HG03521 (cell line): ENCODE measurements around the gene NEK6.

Source experiments
- ATAC-seq: cut with Tn5 transposase; IDR thresholded peaks from one replicate; pipeline ENCODE4 v1.9.1; 2021; ENCODE audit warnings: mild to moderate bottlenecking, moderate library complexity; ENCODE audit not compliant: unreplicated experiment

NEK6 gene

DNA sequence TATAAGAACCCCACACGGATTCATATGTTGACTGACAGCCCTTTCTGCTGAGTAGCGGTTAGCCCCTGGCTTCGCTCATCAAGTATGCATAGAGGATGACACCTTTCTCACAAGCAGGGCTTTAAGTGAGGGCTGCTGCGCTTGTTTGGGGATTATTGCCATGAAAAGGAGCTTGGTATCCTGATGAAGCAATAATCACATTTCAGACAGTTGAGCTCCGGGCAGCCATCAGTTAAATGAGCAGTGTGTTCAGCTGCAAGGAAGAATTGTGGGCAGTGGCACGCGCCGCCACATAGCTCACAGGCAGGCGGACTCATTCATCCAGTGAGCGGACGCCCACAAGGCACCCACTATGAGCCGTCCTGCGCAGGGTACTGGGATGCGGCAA lies 77.6 kb downstream of the NEK6 start:
- ATAC-seq: no peak

- no peak for ATAC-seq
Observed at GRCh38 chr9:124337562-124337961, 79.8 kb downstream of the NEK6 start.

- no peak for ATAC-seq
Observed at GRCh38 chr9:124339603-124340146, 81.9 kb downstream of the NEK6 start.

- no peak for ATAC-seq
Observed at GRCh38 chr9:124340219-124341069, 82.7 kb downstream of the NEK6 start.

DNA sequence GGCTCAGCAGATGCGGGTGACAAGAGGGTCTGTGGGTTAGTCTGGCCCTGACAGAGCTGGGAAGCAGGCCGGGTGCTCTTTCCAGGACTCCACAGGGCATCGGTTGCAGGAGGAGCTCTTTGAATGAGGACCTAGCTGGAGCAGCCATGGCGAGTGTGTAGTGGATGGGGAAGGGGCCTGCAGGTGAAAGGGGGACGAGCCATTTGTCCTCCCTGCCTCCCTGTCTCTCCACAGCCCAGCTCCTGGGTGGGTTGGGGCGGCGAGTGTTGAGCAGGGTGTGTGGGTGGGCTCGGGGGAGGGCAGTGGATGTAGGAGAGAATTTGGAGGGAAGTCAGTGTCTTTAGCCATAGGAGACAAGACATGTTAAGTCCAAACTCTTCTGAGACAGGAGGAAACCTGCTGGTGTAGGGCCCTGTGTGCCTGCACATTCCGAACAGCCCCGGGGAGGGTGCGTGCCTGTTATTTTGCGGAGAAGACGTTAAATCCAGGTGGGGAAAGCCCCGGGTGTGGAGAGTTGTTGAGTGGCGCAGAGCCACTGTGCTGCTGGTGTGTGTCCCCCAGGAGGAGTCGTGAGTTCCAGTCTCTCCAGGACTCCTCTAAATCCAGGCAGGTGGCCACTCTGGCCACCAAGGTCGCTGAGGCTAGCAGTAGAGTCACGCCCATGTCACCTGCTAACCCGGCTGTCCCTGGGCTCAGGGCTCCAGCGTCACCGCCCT lies 83.9 kb downstream of the NEK6 start:
- no peak for ATAC-seq

DNA sequence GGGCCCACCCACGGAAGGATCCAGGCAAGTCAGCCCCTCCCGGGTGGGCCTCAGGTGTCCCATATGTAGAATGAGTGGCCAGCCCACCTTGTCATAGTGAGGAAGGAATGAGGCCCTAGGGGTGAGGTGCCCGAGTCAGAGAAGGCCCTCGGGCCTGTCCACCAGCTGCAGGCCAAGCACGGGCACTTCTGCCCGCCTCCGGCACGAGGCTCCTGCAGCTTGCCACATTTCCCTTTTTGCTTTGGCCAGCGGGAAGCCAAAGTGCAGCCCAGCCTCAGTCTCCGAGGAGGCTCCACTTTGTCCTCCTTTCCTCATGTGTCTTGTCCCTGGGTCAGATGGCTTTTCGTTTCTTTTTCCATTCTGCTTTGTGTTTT lies 84.6 kb downstream of the NEK6 start:
- no peak for ATAC-seq

- no peak for ATAC-seq
Observed at GRCh38 chr9:124342776-124343485, 85.2 kb downstream of the NEK6 start.

- ATAC-seq: no peak
Observed at GRCh38 chr9:124343533-124344290, 86.0 kb downstream of the NEK6 start.

- ATAC-seq: no peak
Observed at GRCh38 chr9:124344291-124345050, 86.7 kb downstream of the NEK6 start.

- ATAC-seq: no peak
Observed at GRCh38 chr9:124345063-124345462, 87.3 kb downstream of the NEK6 start.

DNA sequence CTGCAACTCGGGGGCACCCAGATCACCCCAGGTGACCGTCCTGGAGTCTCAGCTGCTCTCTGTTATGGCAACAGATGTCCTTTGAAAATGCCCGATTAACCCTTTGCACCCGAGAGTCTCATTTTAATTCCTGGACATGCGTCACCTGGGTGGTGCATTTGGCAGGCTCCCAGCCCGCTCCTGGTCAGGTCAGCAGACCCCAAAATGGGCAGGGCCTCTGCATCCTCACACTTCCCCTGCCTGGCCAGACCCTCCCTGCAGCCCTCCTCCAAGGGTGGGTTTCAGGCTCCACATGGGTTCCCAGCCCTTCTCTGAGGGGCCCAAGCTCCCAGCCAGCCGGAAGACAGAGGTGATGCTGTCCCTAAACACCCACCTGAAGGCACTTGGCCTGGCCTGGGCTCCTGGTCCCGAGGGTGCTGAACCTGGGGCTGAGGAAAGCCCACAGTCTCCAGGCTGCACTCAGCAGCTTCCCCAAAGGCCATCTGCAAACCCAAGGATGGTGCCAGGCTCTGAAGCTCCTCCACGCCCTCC lies 88.1 kb downstream of the NEK6 start:
- ATAC-seq: no peak

GRCh38 chr9:124346347-124347163 lies 88.8 kb downstream of the NEK6 start:
- no peak for ATAC-seq

GRCh38 chr9:124347206-124347967 lies 89.6 kb downstream of the NEK6 start:
- ATAC-seq: no peak

GRCh38 chr9:124347968-124348358 lies 90.2 kb downstream of the NEK6 start:
- ATAC-seq: no peak

DNA sequence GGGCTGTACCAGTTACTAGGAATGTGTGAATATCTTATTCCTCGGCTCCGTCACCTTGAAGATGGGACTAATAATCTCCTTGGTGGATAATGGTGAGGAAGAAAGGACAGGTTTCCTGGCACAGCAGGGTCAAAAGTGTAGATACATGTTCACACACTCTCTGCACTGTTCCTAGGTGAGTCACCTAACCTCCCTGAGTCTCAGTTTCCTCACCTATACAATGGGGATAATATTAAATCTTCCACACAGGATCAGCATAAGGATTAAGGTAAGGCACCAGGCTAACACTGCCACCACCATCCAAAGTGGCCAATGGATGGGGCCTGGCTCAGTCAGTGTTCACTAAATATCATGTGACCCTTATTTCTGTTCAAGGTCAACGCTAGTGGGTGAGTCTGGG lies 90.6 kb downstream of the NEK6 start:
- no peak for ATAC-seq

- ATAC-seq: no peak
Observed at GRCh38 chr9:124348831-124349230, 91.1 kb downstream of the NEK6 start.

- no peak for ATAC-seq
Observed at GRCh38 chr9:124349267-124349666, 91.5 kb downstream of the NEK6 start.
